ENCODE results near the gene NATD1.

Gene NATD1

DNA sequence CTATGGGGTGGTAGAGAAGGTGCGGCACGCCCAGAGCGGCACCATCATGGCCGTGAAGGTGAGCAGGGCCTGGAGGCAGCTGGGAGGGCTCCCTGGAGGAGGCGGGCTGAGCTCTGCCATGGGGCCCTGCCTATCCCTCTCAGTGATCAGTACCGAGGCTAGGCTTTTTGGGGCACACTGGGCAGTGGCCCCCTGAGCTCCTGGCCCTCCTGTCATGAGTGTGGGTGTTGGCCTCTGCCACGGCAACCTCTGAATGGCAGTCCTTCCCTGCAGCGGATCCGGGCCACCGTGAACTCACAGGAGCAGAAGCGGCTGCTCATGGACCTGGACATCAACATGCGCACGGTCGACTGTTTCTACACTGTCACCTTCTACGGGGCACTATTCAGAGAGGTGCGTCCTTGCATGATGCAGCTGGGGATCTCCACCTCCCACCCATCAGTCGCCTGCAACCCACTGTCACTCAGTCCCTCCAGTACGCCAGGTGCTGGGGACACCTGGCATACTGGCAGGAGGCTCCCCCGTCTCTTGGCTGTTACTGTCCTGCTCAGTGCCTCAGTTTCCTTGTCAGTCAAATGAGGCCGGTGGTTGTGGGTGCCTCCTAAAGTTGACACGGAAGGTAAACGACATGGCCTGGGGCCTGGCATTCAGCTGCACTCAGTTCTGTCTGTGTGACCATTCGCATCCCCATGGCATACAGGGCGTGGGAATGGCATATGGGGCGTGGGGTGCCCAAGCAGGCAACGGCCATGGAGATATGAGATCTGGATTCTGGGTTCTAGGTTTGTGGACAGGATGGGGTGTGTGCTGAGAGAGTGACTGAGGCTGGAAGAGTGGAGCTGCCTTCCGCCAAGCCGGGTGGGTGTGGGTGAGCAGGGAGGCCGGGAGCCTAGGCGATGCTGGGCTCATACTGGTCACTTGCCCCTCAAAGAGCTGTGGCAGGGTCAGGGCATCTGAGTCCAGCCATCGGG lies 47.7 kb upstream of the NATD1 start:
- no peaks in the 10 kb centered on the region for H3F3A ChIP-seq (ENCODE audit: low read depth)
- H3K4me2 ChIP-seq (ENCODE audit: low read depth, low read length, poor library complexity, severe bottlenecking): no peak overlapping the region
- no peaks in the 10 kb centered on the region; the same call in 1 of the 2 replicates for H3K9me3 ChIP-seq (ENCODE audit: insufficient read depth, low read depth, low read length)
- no peaks in the 10 kb centered on the region for H3K9me2 ChIP-seq (replicated peaks; ENCODE audit: low read depth, low read length)
- H4K20me1 ChIP-seq (ENCODE audit: insufficient read depth, low read length, poor library complexity, severe bottlenecking): peaks cover 5% of the 10 kb centered on the region
- H3K9ac ChIP-seq (ENCODE audit: low read depth, low read length, poor library complexity, severe bottlenecking): no peak overlapping the region
- no peaks in the 10 kb centered on the region for H3K27me3 ChIP-seq (ENCODE audit: insufficient read depth, low read length, poor library complexity, severe bottlenecking)
- peaks cover 4% of the 10 kb centered on the region; the same call in 1 of the 2 replicates for H3K79me2 ChIP-seq (ENCODE audit: insufficient read depth, low read length)
- H3K36me3 ChIP-seq (ENCODE audit: insufficient read depth, low read length): peaks cover 45% of the 10 kb centered on the region; the same call in 1 of the 2 replicates
- H3K4me1 ChIP-seq (ENCODE audit: insufficient read depth, low read length, poor library complexity, severe bottlenecking): no peaks in the 10 kb centered on the region
- no peak overlapping the region for H2AFZ ChIP-seq (ENCODE audit: low read length)
- no peak overlapping the region for H3K4me3 ChIP-seq (ENCODE audit: low read length, poor library complexity, severe bottlenecking)
- TF ChIP-seq EZH2phosphoT487 (IDR thresholded peaks at IDR 0.05; ENCODE audit: borderline replicate concordance): no peak
- TF ChIP-seq, protein P1, sequence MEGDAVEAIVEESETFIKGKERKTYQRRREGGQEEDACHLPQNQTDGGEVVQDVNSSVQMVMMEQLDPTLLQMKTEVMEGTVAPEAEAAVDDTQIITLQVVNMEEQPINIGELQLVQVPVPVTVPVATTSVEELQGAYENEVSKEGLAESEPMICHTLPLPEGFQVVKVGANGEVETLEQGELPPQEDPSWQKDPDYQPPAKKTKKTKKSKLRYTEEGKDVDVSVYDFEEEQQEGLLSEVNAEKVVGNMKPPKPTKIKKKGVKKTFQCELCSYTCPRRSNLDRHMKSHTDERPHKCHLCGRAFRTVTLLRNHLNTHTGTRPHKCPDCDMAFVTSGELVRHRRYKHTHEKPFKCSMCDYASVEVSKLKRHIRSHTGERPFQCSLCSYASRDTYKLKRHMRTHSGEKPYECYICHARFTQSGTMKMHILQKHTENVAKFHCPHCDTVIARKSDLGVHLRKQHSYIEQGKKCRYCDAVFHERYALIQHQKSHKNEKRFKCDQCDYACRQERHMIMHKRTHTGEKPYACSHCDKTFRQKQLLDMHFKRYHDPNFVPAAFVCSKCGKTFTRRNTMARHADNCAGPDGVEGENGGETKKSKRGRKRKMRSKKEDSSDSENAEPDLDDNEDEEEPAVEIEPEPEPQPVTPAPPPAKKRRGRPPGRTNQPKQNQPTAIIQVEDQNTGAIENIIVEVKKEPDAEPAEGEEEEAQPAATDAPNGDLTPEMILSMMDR (conservative IDR thresholded peaks at IDR 0.05; ENCODE audit: low read length): no peak

GRCh38 chr17:21299981-21300600 lies 46.9 kb upstream of the NATD1 start:
- no peaks in the 10 kb centered on the region; the same call in 1 of the 2 replicates for H3K9me3 ChIP-seq (ENCODE audit: insufficient read depth, low read depth, low read length)
- H3K4me2 ChIP-seq (ENCODE audit: low read depth, low read length, poor library complexity, severe bottlenecking): no peak overlapping the region
- no peaks in the 10 kb centered on the region for H3K9me2 ChIP-seq (replicated peaks; ENCODE audit: low read depth, low read length)
- no peak overlapping the region for H3K9ac ChIP-seq (ENCODE audit: low read depth, low read length, poor library complexity, severe bottlenecking)
- H2AFZ ChIP-seq (ENCODE audit: low read length): no peak overlapping the region
- H3K4me3 ChIP-seq (ENCODE audit: low read length, poor library complexity, severe bottlenecking): no peak overlapping the region
- H3K4me1 ChIP-seq (ENCODE audit: insufficient read depth, low read length, poor library complexity, severe bottlenecking): no peaks in the 10 kb centered on the region
- peaks cover 45% of the 10 kb centered on the region; the same call in 1 of the 2 replicates for H3K36me3 ChIP-seq (ENCODE audit: insufficient read depth, low read length)
- TF ChIP-seq, protein P1 (conservative IDR thresholded peaks at IDR 0.05; ENCODE audit: low read length): no peak
- no peak for TF ChIP-seq EZH2phosphoT487 (IDR thresholded peaks at IDR 0.05; ENCODE audit: borderline replicate concordance)
- H3K79me2 ChIP-seq (ENCODE audit: insufficient read depth, low read length): peaks cover 9% of the 10 kb centered on the region; the same call in 1 of the 2 replicates
- H4K20me1 ChIP-seq (ENCODE audit: insufficient read depth, low read length, poor library complexity, severe bottlenecking): peaks cover 10% of the 10 kb centered on the region
- no peaks in the 10 kb centered on the region for H3K27me3 ChIP-seq (ENCODE audit: insufficient read depth, low read length, poor library complexity, severe bottlenecking)
- H3F3A ChIP-seq (ENCODE audit: low read depth): no peaks in the 10 kb centered on the region

DNA sequence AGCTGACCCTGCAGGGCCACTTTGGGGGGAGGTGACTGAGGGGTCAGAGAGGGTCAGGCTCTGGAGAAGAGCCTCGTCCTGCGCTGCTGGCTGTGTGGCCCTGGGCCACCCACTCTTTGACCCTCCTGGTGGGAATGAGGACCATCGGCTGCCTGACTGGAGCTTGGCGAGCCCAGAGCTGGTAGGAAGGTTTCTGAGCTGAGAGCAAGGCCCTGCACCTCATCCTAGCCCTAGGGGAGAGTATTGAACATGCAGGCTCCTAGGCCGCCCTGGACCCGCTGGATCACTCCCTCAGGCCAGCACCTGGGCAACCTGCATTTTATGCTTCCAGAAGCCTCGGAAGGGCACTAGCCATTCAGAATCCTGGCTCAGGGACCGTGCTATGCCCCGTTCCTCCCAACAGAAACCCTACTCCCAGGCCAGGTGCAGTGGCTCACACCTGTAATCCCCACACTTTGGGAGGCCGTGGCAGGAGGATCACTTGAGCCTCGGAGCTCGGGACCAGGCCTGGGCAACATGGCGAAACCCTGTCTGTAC lies 45.8 kb upstream of the NATD1 start:
- no peaks in the 10 kb centered on the region for H3F3A ChIP-seq (ENCODE audit: low read depth)
- H3K79me2 ChIP-seq (ENCODE audit: insufficient read depth, low read length): peaks cover 17% of the 10 kb centered on the region; the same call in 1 of the 2 replicates
- H3K27me3 ChIP-seq (ENCODE audit: insufficient read depth, low read length, poor library complexity, severe bottlenecking): no peaks in the 10 kb centered on the region
- no peaks in the 10 kb centered on the region for H3K4me1 ChIP-seq (ENCODE audit: insufficient read depth, low read length, poor library complexity, severe bottlenecking)
- H3K4me2 ChIP-seq (ENCODE audit: low read depth, low read length, poor library complexity, severe bottlenecking): no peak overlapping the region
- H3K9me2 ChIP-seq (replicated peaks; ENCODE audit: low read depth, low read length): no peaks in the 10 kb centered on the region
- no peak overlapping the region for H3K9ac ChIP-seq (ENCODE audit: low read depth, low read length, poor library complexity, severe bottlenecking)
- H3K9me3 ChIP-seq (ENCODE audit: insufficient read depth, low read depth, low read length): no peaks in the 10 kb centered on the region; the same call in 1 of the 2 replicates
- H3K4me3 ChIP-seq (ENCODE audit: low read length, poor library complexity, severe bottlenecking): no peak overlapping the region
- peaks cover 36% of the 10 kb centered on the region; the same call in 1 of the 2 replicates for H3K36me3 ChIP-seq (ENCODE audit: insufficient read depth, low read length)
- no peak overlapping the region for H2AFZ ChIP-seq (ENCODE audit: low read length)
- TF ChIP-seq EZH2phosphoT487 (IDR thresholded peaks at IDR 0.05; ENCODE audit: borderline replicate concordance): no peak
- TF ChIP-seq, protein P1 (conservative IDR thresholded peaks at IDR 0.05; ENCODE audit: low read length): no peak
- H4K20me1 ChIP-seq (ENCODE audit: insufficient read depth, low read length, poor library complexity, severe bottlenecking): peaks cover 10% of the 10 kb centered on the region
